IMR-90 (cell line): ENCODE results near the gene MT1E. TPM values are rescaled to one million over a fixed set of nuclear protein-coding genes. Genes with fewer than 3 reads are reported as not detected.
"Not testable (repeated sequence)": the region's sequence is repeated elsewhere in the genome, so short reads cannot be mapped to it uniquely, and the experiment has no call there.

Source experiments
- ATAC-seq: fragments of 200-7000 bp; cut with Tn5 transposase; 2 replicates; pipeline ENCODE4 v1.9.1; 2020; ENCODE audit warnings: low read depth, mild to moderate bottlenecking, moderate library complexity
- BruUV-seq: library from RNA; stranded (reverse); fragments of 400-500 nt; replicated peaks from 2 replicates; lab custom pipeline; 2021; lab: Mats Ljungman, UMichigan
- CTCF ChIA-PET: fragments of 300-600 bp; formaldehyde crosslinking; extraction: SDS; loops from one replicate; lab custom pipeline; 2021; ENCODE audit warnings: antibody characterized with exemption; lab: Yijun Ruan, JAX
- POLR2A ChIA-PET: fragments of 300-600 bp; sonication (Branson Sonifier 250); formaldehyde crosslinking; loops from one replicate; lab custom pipeline; 2022; ENCODE audit warnings: antibody characterized with exemption; ENCODE audit not compliant: unreplicated experiment; lab: Charles Lee
- DNase-seq: peaks from one replicate; pipeline ENCODE4 v3.0.0; 2013
- H2AFZ ChIP-seq: replicated peaks from 2 replicates; pipeline ENCODE3; 2013; ENCODE audit warnings: low read length, mild to moderate bottlenecking; ENCODE audit not compliant: poor library complexity
- H2AK5ac ChIP-seq: 2 replicates; pipeline ENCODE4 v1.6.1; 2013; ENCODE audit warnings: low read depth, low read length, inconsistent platforms
- H2AK9ac ChIP-seq: replicated peaks from 2 replicates; pipeline ENCODE3; 2013; ENCODE audit warnings: mild to moderate bottlenecking, low read depth, low read length, moderate library complexity; ENCODE audit not compliant: poor library complexity
- H2BK120ac ChIP-seq: 2 replicates; pipeline ENCODE4 v1.6.1; 2013; ENCODE audit warnings: low read depth, low read length, inconsistent platforms
- H2BK15ac ChIP-seq: 3 replicates; pipeline ENCODE4 v1.6.1; 2013; ENCODE audit warnings: low read depth, low read length, inconsistent platforms
- H2BK20ac ChIP-seq: 2 replicates; pipeline ENCODE4 v1.6.1; 2013; ENCODE audit warnings: low read depth, mild to moderate bottlenecking, inconsistent platforms, low read length, moderate library complexity
- H2BK5ac ChIP-seq: 2 replicates; pipeline ENCODE4 v1.6.1; 2013; ENCODE audit warnings: mild to moderate bottlenecking, low read depth, low read length, inconsistent platforms; ENCODE audit not compliant: poor library complexity, severe bottlenecking
- H3K14ac ChIP-seq: replicated peaks from 2 replicates; pipeline ENCODE4 v1.6.1; 2013; ENCODE audit warnings: low read depth, low read length, inconsistent platforms
- H3K18ac ChIP-seq: 2 replicates; pipeline ENCODE4 v1.6.1; 2013; ENCODE audit warnings: low read depth, low read length, control low read depth
- H3K23ac ChIP-seq: 2 replicates; pipeline ENCODE4 v1.6.1; 2013; ENCODE audit warnings: low read depth, low read length, inconsistent platforms
- H3K27ac ChIP-seq: 2 replicates; pipeline ENCODE4 v1.5.1; 2013; ENCODE audit warnings: mild to moderate bottlenecking, control low read depth, low read length; ENCODE audit not compliant: insufficient read depth
- H3K27me3 ChIP-seq: 2 replicates; pipeline ENCODE4 v1.6.1; 2013; ENCODE audit warnings: low read length; ENCODE audit not compliant: control insufficient read depth, insufficient read depth
- H3K36me3 ChIP-seq: 2 replicates; pipeline ENCODE4 v1.6.1; 2013; ENCODE audit warnings: low read length, mixed read lengths; ENCODE audit not compliant: control insufficient read depth, insufficient read depth
- H3K4ac ChIP-seq: 2 replicates; pipeline ENCODE4 v1.6.1; 2013; ENCODE audit warnings: low read depth, low read length, inconsistent platforms
- H3K4me1 ChIP-seq: 2 replicates; pipeline ENCODE4 v1.6.1; 2013; ENCODE audit warnings: low read length, mixed read lengths; ENCODE audit not compliant: control insufficient read depth, insufficient read depth
- H3K4me2 ChIP-seq: 2 replicates; pipeline ENCODE4 v1.6.1; 2013; ENCODE audit warnings: low read depth, mild to moderate bottlenecking, control low read depth, low read length, moderate library complexity
- H3K4me3 ChIP-seq: 2 replicates; pipeline ENCODE4 v1.5.1; 2013; ENCODE audit warnings: low read depth, mild to moderate bottlenecking, control low read depth, low read length, moderate library complexity; ENCODE audit not compliant: insufficient read depth
- H3K56ac ChIP-seq: 2 replicates; pipeline ENCODE4 v1.6.1; 2013; ENCODE audit warnings: low read length, inconsistent platforms; ENCODE audit not compliant: insufficient read depth; ENCODE audit errors: extremely low read depth
- H3K79me1 ChIP-seq, 2 experiments: 2 replicates each; pipeline ENCODE4 v1.6.1; 2013; ENCODE audit warnings: low read length in 2 of 2, inconsistent platforms in 1 of 2, low read depth in 1 of 2
- H3K9ac ChIP-seq: 2 replicates; pipeline ENCODE4 v1.6.1; 2013; ENCODE audit warnings: low read depth, low read length, control low read depth
- H3K9me1 ChIP-seq: 2 replicates; pipeline ENCODE4 v1.6.1; 2013; ENCODE audit warnings: low read length, inconsistent platforms; ENCODE audit not compliant: insufficient read depth
- H3K9me3 ChIP-seq: 2 replicates; pipeline ENCODE4 v1.6.1; 2013; ENCODE audit warnings: low read length; ENCODE audit not compliant: control insufficient read depth, insufficient read depth
- H4K20me1 ChIP-seq: 2 replicates; pipeline ENCODE4 v1.6.1; 2013; ENCODE audit warnings: low read length, inconsistent platforms; ENCODE audit not compliant: insufficient read depth
- H4K5ac ChIP-seq: 2 replicates; pipeline ENCODE4 v1.6.1; 2013; ENCODE audit warnings: mild to moderate bottlenecking, low read depth, low read length, control low read depth
- H4K8ac ChIP-seq, 2 experiments: 2 replicates each; pipeline ENCODE4 v1.6.1; 2013; ENCODE audit warnings: low read depth in 2 of 2, low read length in 2 of 2, control low read depth in 1 of 2, inconsistent platforms in 1 of 2
- H4K91ac ChIP-seq: 2 replicates; pipeline ENCODE4 v1.6.1; 2013; ENCODE audit warnings: low read depth, low read length, inconsistent platforms; ENCODE audit not compliant: insufficient read depth
- WGBS, 2 experiments: methylation state at CpG; one replicate each; pipeline versions ENCODE4 v1.1.5 to v1.1.7; 2013; ENCODE audit warnings: missing lambda C conversion rate in 2 of 2; ENCODE audit not compliant: insufficient read length in 1 of 2; ENCODE audit errors: extremely low coverage in 2 of 2; 5-methylcytosine and 5-hydroxymethylcytosine counted together
- dilution Hi-C: fragments of 300-500 bp; cut with HindIII; formaldehyde crosslinking; loops from one replicate; pipeline ENCODE4 v1.14.3; 2018; ENCODE audit warnings: low sequenced_read_pairs; ENCODE audit not compliant: unreplicated experiment
- in situ Hi-C: fragments of 300-500 bp; cut with MboI; formaldehyde crosslinking; loops from 3 replicates; pipeline ENCODE4 v1.14.3; 2019; ENCODE audit warnings: low sequenced_read_pairs, inconsistent platforms, mixed read lengths
- intact Hi-C: fragments of 100-400 bp; cut with micrococcal nuclease; formaldehyde crosslinking; loops from 2 replicates; pipeline ENCODE4 v1.10.0; 2022
- polyA plus RNA-seq, 3 experiments: library from polyadenylated mRNA; depleted of rRNA; stranded (reverse); fragments of >200 nt; gene quantifications; 2 replicates each; pipeline ENCODE4 v1.2.3, GENCODE V29; 2012; ENCODE audit warnings: low replicate concordance in 1 of 3
- total RNA-seq: library from RNA; depleted of rRNA; stranded (reverse); fragments of >200 nt; gene quantifications from 2 replicates; pipeline ENCODE4 v1.2.3, GENCODE V29; 2012

Gene MT1E
- total and polyA plus RNA-seq, 2 of the 4 experiments (the other 2 are of a cell fraction) = 137 to 821 TPM

DNA sequence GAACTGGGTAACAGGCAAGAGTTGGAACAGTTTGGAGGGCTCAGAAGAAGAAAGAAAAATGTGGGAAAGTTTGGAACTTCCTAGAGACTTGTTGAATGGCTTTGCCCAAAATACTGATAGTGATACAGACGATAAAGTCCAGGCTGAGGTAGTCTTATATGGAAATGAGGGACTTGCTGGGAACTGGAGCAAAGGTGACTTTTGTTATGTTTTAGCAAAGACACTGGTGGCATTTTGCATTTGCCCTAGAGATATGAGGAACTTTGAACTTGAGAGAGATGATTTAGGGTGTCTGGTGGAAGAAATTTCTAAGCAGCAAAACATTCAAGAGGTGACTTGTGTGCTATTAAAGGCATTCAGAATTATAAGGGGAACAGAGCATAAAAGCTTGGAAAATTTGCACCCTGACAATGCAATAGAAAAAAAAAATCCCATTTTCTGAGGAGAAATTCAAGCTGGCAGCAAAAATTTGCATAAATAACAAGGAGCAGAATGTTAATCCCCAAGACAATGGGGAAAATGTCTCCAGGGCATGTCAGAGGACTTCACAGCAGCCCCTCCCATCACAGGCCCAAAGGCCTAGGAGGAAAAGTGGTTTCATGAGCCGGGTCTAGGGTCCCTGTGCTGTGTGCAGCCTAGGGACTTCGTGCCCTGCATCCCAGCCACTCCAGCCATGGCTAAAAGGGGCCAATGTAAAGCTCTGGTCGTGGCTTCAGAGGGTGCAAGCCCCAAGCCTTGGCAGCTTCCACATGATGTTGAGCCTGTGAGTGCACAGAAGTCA lies 3.7 kb upstream of the MT1E start:
- intact Hi-C loops, BruUV-seq: not testable (repeated sequence)
- peaks cover 11% of the 10 kb centered on the region for H3K9me1 ChIP-seq

DNA sequence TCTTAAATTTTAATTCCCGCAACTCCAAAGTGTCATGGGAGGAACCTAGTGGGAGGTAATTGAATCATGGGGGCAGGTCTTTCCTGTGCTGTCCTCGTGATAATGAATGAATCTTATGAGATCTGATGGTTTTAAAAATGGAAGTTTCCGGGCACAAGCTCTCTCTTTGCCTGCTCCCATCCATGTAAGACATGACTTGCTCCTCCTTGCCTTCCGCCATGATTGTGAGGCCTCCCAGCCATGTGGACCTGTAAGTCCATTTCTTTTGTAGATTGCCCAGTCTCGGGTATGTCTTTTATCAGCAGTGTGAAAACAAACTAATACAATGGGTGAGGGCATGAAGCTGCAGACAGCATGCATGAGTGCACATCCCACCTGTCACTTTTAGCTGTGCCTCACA lies 2.4 kb upstream of the MT1E start:
- H3K27ac ChIP-seq, H3K56ac ChIP-seq, BruUV-seq, in situ Hi-C loops, H2AFZ ChIP-seq, ATAC-seq, H3K14ac ChIP-seq, H2BK120ac ChIP-seq, H2BK20ac ChIP-seq, H3K4me3 ChIP-seq, H3K9ac ChIP-seq, H3K27me3 ChIP-seq, H3K23ac ChIP-seq, DNase-seq, H2BK15ac ChIP-seq, H4K20me1 ChIP-seq, H2BK5ac ChIP-seq, H4K8ac ChIP-seq, H3K9me1 ChIP-seq, dilution Hi-C loops, H2AK9ac ChIP-seq, H3K4ac ChIP-seq, intact Hi-C loops, H4K5ac ChIP-seq, H3K36me3 ChIP-seq, CTCF ChIA-PET, POLR2A ChIA-PET, H3K9me3 ChIP-seq, H4K91ac ChIP-seq, H3K18ac ChIP-seq, H3K4me2 ChIP-seq: not testable (repeated sequence)
- 100% methylated on average over 1 of the region's 5 CpGs; no CpG with 5 or more reads in 1 of the 2 experiments for WGBS, 2 experiments
- H3K4me1 ChIP-seq = peaks cover 17% of the 10 kb centered on the region
- peaks cover 3 to 16% of the 10 kb centered on the region in 2 experiments; a peak in 3 of 4 replicates for H3K79me1 ChIP-seq
- 0 out of 2 replicates have a peak overlapping the region, but pooled peaks have one; percentile 8 for H2AK5ac ChIP-seq

More for the DNA sequence above, 3.7 kb upstream of the MT1E start:
- H3K4me2 ChIP-seq, H2AK5ac ChIP-seq, H4K91ac ChIP-seq, POLR2A ChIA-PET, H4K8ac ChIP-seq, H4K5ac ChIP-seq, dilution Hi-C loops, H3K4me3 ChIP-seq, H4K20me1 ChIP-seq, H3K14ac ChIP-seq, H3K18ac ChIP-seq, H3K27me3 ChIP-seq, H2AK9ac ChIP-seq, H3K36me3 ChIP-seq, H3K23ac ChIP-seq, H2BK120ac ChIP-seq, in situ Hi-C loops, H3K9ac ChIP-seq, H2BK5ac ChIP-seq, H2AFZ ChIP-seq, H3K27ac ChIP-seq, H3K4ac ChIP-seq, H2BK20ac ChIP-seq, H3K9me3 ChIP-seq, ATAC-seq, H3K56ac ChIP-seq, DNase-seq, CTCF ChIA-PET, H2BK15ac ChIP-seq: not testable (repeated sequence)
- H3K79me1 ChIP-seq = peaks cover 3 to 26% of the 10 kb centered on the region in 2 experiments; a peak in 3 of 4 replicates
- peaks cover 24% of the 10 kb centered on the region for H3K4me1 ChIP-seq
- 65% methylated on average over 4 of the region's 4 CpGs; no CpG with 5 or more reads in 1 of the 2 experiments for WGBS, 2 experiments
